Hematopoietic multipotent progenitor cell treated with erythropoietin and hydrocortisone succinate and interleukin-3 and kit ligand, for 17 days (in vitro differentiated cells): ENCODE results near the gene KIDINS220.
A peak's percentile ranks its signal among the peaks of the same experiment; 100 is the strongest.

Source experiments
- DNase-seq: peaks from one replicate; pipeline ENCODE4 v3.0.0-alpha.2; 2015; ENCODE audit warnings: low spot score

KIDINS220 gene

GRCh38 chr2:8805278-8806210, 31.9 kb downstream of the KIDINS220 start:
- no peak for DNase-seq

DNA sequence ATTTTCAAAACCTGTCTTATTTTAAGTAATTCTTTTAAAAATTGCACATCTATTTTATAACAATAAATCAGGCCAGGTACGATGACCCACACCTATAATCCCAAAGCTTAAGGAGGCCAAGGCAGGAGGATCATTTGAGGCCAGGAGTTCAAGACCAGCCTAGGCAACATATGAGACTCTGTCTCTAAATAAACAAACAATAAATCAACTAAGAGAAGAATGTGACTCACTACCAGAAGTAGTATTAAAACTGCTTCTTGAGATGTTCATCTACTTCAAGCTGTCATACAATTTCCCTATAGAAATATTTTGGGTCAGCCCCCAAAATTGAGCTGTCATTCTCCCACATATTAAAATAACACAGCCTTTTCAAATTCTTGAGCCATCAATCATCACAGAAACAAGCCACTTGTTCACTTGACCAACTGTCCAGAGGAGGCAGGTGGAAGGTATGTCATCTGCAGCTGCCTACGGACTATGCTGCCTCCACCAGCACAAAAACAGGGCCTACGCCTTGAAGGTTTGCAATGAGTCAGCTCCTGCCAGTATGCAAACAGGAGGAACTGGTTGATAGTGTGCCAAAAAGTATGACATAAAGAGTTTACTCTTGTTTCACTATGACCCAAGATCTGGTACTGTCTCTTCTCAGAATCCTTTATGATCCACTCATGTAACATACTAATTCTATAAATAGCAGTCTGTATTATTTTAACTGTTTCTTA, 33.6 kb downstream of the KIDINS220 start:
- DNase-seq = peak; percentile 94

- DNase-seq = no peak
These were observed 34.7 kb downstream of the KIDINS220 start for GRCh38 chr2:8802741-8803140.

DNA sequence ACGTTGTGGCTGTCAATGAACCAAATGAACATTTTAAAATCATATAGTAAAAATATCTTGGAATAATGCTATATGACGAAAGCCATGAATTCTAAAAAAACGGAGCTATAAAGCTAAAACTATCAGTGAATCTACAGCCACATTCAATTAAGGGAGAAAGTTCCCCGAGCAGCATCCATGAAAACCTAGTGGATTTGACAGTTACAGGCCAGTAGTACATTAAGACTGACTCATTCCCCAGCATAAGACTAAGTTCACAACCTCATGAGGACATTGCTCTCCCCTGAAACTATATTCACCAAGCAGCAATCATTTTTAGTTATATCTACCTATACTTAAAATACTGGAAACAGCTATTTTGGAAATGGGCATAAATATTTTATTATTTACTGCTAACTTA, 36.6 kb downstream of the KIDINS220 start:
- no peak for DNase-seq

DNA sequence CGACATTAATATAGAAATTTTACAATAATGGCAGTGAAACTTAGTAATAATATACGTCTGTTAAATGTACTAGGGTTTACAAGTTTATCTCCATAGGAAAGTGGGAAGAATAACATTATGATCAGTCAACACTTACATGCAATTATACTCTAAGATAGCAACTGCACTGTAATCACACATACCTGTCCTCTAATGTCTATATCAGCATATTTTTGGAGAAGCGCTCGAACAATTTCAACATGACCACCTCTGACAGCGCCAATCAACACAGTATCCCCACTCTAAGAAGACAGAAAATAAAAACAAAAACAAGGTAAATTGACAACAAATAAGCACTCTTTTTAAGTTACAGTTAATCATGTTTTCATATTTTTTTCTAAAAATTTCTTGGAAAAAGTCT, 37.2 kb downstream of the KIDINS220 start:
- DNase-seq = no peak

- no peak for DNase-seq
These were observed 38.4 kb downstream of the KIDINS220 start for GRCh38 chr2:8799004-8799403.

- DNase-seq = no peak
These were observed 39.0 kb downstream of the KIDINS220 start for GRCh38 chr2:8798393-8798792.

DNA sequence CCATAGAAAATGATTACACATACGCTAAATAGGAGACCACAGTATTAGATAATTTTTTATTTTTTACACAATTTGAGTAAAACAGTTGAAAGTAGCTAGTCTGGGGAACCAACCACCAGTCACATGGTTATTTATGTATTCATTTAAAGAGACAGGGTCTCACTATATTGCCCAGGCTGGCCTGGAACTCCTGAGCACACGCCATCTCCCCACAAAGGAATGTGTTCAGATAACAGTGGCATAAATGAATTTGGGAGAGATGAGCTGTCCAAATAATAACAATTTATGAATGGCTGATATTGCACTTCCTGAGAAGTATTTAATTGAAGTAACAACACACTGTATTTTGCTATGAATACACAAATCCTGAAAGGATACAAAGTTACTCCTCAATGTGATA, 39.7 kb downstream of the KIDINS220 start:
- DNase-seq = no peak

GRCh38 chr2:8796878-8797550, 40.4 kb downstream of the KIDINS220 start:
- no peak for DNase-seq

DNA sequence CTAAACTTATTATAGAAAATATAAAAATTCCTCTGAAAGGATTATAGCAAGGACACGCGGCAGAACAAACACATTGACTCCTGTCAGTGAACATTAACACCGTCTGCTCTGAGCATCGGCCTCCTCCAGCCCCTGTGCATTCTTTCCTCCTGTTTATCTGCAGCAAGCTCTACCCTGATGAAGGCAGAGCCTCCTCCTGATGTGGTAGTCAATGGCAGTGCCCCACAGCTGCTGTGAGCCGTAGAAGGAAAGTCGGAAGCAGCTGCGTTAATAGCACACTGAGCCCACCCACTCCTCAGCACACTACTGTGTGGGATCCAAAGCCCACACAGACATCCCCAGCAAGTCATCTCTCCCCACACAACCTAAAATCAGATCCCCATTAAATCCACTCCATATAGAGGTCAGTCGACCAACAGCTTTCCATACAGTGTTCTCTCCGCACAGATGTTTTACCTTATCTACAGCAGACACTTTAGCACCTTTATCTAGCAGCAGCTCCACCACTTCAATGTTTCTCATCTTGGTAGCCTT, 41.0 kb downstream of the KIDINS220 start:
- no peak for DNase-seq

- no peak for DNase-seq
These were observed 42.2 kb downstream of the KIDINS220 start for GRCh38 chr2:8794923-8795825.

- no peak for DNase-seq
These were observed 46.7 kb downstream of the KIDINS220 start for GRCh38 chr2:8790739-8791162.

DNA sequence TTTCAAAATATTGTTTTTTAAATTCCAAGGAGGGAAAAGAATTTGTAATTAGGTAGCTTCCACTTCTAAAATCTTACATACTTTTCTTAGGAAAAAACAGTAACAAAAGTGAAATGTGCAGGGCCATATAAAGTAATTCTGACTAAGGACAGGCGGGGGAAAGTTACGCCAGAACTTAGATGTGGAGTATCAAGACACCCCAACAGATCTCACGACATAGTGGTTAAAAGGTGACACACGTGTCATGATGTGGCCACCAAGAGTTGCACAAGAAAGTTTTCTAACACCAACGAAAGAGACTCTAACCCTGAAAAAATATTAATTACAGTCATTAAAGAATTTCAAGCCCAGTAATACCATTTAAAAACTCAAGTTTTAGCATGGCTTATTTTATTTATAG, 51.0 kb downstream of the KIDINS220 start:
- DNase-seq = no peak

DNA sequence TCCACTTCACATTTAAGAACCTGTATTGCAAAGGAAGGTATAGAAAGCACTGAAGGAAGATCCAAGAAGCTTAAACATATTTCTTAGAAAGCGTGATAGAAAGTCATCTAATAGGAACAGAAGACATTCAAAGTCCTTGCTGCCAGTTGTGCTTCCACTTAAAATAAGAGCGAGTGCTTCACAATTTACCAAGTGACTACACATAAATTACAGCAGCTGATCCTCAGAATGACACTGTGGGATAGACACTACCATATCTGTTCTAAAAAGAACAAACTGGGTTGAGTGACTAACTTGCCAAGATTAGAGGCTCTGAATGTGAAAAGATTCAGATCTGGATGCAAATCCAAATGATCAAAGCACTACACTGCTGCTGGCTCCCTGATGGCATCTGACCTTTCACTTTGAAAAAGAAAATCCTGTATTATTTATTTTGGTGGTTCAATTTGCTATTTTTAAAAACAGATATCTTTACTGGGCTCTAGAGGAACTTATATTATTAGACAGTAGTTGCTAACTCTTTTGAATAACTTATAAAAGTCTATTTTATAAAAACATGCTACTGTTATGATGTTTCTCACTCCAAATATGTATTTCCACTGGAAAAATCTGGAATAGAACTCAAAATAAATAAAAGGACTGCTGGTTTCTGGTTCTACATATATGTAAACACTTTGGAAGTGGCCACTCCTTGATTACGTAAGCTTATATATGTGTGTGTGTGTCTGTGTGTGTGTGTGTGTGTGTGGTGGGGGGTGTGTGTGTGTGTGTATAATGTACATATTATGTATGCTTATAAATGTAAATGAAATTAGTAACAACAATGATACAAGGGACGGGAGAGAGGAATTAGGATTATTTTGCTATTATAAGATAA, 57.4 kb downstream of the KIDINS220 start:
- DNase-seq = no peak

DNA sequence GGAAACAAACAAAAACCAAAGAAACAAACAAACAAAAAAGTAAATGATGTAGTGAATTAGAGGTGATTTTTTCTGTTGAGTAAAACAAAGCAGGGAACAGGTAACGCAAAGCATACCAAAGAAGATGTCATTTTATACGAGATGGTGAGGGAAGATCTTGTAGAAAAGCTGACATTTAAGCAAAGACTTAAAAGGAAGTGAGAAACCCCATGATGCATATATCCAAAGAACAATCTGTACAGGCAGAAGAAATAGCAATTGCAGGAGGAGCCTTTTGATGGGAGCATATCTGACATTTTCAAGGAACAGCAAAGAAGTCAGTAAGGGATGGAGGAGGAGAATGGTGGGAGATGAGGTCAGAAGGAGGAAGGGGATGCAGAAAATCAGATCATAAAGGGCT, 63.0 kb downstream of the KIDINS220 start:
- no peak for DNase-seq

DNA sequence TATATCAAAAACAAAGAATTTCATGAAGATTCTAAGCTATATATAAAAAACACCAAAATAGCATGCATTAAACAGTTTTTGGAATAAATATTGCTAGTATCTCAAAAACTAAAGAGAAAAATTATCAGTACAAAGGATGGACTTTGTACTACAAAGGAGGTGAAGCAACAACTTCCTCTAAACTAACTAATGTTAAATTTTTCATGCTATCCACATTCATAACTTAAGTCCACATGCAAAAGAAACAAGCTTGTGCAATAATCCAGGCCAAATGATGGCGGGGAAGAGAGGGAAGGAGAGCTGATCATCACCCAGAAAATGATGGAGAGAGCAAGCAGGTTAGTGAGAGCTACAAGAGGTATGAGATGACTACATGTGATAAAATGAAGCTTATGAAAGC, 70.1 kb downstream of the KIDINS220 start:
- DNase-seq = no peak

GRCh38 chr2:8761529-8762164, 75.8 kb downstream of the KIDINS220 start:
- DNase-seq = peak; percentile 49

- DNase-seq = no peak
These were observed 80.7 kb downstream of the KIDINS220 start for GRCh38 chr2:8756716-8757115.

DNA sequence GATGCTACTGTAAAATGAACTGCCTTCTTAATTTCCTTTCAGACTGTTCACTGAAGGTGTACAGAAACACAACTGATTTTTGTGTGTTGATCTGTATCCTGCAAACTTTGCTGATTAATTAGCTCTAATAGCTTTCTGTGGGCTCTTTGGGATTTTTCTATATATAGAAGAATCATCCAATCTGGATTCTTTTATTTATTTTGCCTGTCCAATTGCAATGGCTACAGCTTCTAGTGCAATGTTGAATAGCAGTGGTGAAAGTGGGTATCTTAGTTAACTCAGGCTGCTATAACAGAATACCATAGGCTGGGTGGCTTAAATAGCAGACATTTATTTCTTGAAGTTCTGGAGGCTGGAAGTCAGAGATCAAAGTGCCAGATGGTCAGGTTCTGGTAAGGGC, 81.2 kb downstream of the KIDINS220 start:
- DNase-seq = no peak
